Measurements from ENCODE around the gene TMEM200A. TPM values are rescaled to one million over a fixed set of nuclear protein-coding genes. Genes with fewer than 3 reads are reported as not detected.

TMEM200A gene
- total and polyA plus RNA-seq, 2 donors (not counting 1 experiment from before 2014, with no cell fraction given) = 0.13 to 0.37 TPM

DNA sequence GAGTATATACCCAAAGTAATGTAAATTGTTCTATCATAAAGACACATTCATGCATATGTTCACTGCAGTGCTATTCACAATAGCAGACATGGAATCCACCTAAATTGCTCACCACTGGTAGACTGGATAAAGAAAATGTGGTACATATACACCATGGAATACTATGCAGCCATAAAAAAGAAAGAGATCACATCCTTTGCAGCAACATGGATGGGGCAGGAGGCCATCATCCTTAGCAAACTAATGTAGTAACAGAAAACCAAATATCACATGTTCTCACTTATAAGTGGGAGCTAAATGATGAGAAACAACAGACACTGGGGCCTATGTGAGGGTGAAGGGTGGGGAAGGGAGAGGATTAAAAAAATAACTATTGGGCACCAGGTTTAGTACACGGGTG lies 11.5 kb upstream of the TMEM200A start:
- H3K4me2 ChIP-seq (replicated peaks; ENCODE audit: low read depth, low read length, poor library complexity, severe bottlenecking) = no peak overlapping the region
- H3K27me3 ChIP-seq (replicated peaks in 1 of 4; ENCODE audit: control extremely low read depth in 1 of 4, control insufficient read depth in 3 of 4, insufficient read depth in 4 of 4, low read length in 3 of 4) = no peaks in the 10 kb centered on the region
- H3K79me2 ChIP-seq (ENCODE audit: control insufficient read depth, insufficient read depth, low read length) = no peaks in the 10 kb centered on the region
- DNase-seq = no peak
- Mint-ChIP-seq H3K4me1 (no peaks in the 10 kb centered on the region), H3K27me3 (peaks cover 5% of the 10 kb centered on the region), H3K9me3 (ENCODE audit: insufficient read depth) (no peaks in the 10 kb centered on the region), H3K4me3 (no peak overlapping the region), H3K27ac (no peak overlapping the region)
- POLR2A ChIA-PET = no interaction called here
- H3K9ac ChIP-seq (ENCODE audit: low read length) = no peak overlapping the region
- no peaks in the 10 kb centered on the region for H3K4me1 ChIP-seq (ENCODE audit: control insufficient read depth in 2 of 2, insufficient read depth in 2 of 2, low read length in 2 of 2)
- no peaks in the 10 kb centered on the region for H4K20me1 ChIP-seq (ENCODE audit: control insufficient read depth, insufficient read depth, low read length, poor library complexity, severe bottlenecking)
- no peaks in the 10 kb centered on the region for H3K36me3 ChIP-seq (replicated peaks in 1 of 2; ENCODE audit: control extremely low read depth in 1 of 2, control insufficient read depth in 1 of 2, extremely low read depth in 1 of 2, insufficient read depth in 2 of 2, low read length in 1 of 2)
- H3K27ac ChIP-seq (ENCODE audit: low read length in 2 of 2) = no peak overlapping the region
- no peak overlapping the region for H2AFZ ChIP-seq (ENCODE audit: insufficient read depth, low read depth, low read length, poor library complexity, severe bottlenecking)
- intact Hi-C loops (cut with micrococcal nuclease) = no loop called here
- WGBS (ENCODE audit: insufficient coverage) = no CpG with 5 or more reads among the region's 1 CpG
- peaks cover 0 to 3% (median 0%) of the 10 kb centered on the region in 3 donors for H3K9me3 ChIP-seq (ENCODE audit: control extremely low read depth in 1 of 3, control insufficient read depth in 2 of 3, insufficient read depth in 1 of 3, low read length in 2 of 3)
- no peak overlapping the region for H3K4me3 ChIP-seq (ENCODE audit: control extremely low read depth in 1 of 5, extremely low read depth in 1 of 5, insufficient read depth in 1 of 5, low read depth in 2 of 5, low read length in 4 of 5)
- CTCF ChIA-PET = no interaction called here
- ATAC-seq (ENCODE audit: low read depth) = no peak
- TF ChIP-seq CTCF (IDR thresholded peaks at IDR 0.05) (no peak), EZH2 (IDR thresholded peaks at IDR 0.05; ENCODE audit: borderline replicate concordance, insufficient read depth, low read depth, low read length, poor library complexity, severe bottlenecking) (no peak)

DNA sequence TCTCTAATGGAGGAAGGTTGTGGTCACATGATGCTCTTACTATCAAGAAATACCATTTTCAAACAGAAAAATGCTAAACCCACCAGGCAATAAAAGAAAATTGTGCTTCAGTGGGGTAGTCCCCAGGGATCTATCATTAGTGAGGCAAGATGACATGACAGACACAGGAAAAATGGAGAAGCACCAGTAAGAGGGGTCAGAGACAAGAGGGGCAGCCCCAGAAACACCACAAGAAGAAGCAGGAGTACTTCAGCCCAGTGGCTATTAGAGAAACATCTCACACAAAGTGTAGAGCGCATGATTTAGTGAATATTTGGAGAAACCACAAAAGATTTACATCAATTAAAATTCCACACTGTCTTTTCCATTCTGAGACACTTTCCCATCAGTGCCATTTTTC lies 10.2 kb upstream of the TMEM200A start:
- peaks cover 0 to 3% (median 0%) of the 10 kb centered on the region in 3 donors for H3K9me3 ChIP-seq (ENCODE audit: control extremely low read depth in 1 of 3, control insufficient read depth in 2 of 3, insufficient read depth in 1 of 3, low read length in 2 of 3)

More for the DNA sequence above, 10.2 kb upstream of the TMEM200A start:
- DNase-seq (no peak), ATAC-seq (ENCODE audit: low read depth) (no peak)
- Mint-ChIP-seq H3K9me3 (ENCODE audit: insufficient read depth) (peaks cover 4% of the 10 kb centered on the region), H3K4me1 (no peaks in the 10 kb centered on the region), H3K27me3 (peaks cover 9% of the 10 kb centered on the region), H3K27ac (no peak overlapping the region), H3K4me3 (no peak overlapping the region)
- no peak overlapping the region for H3K4me3 ChIP-seq (ENCODE audit: control extremely low read depth in 1 of 5, extremely low read depth in 1 of 5, insufficient read depth in 1 of 5, low read depth in 2 of 5, low read length in 4 of 5)
- TF ChIP-seq EZH2 (IDR thresholded peaks at IDR 0.05; ENCODE audit: borderline replicate concordance, insufficient read depth, low read depth, low read length, poor library complexity, severe bottlenecking) = no peak
- TF ChIP-seq CTCF (IDR thresholded peaks at IDR 0.05) = no peak
- H3K9ac ChIP-seq (ENCODE audit: low read length) = no peak overlapping the region
- POLR2A ChIA-PET = no interaction called here
- H3K4me1 ChIP-seq (ENCODE audit: control insufficient read depth in 2 of 2, insufficient read depth in 2 of 2, low read length in 2 of 2) = no peaks in the 10 kb centered on the region
- 83% methylated on average over 1 of the region's 1 CpG for WGBS (ENCODE audit: insufficient coverage)
- H3K27me3 ChIP-seq (replicated peaks in 1 of 4; ENCODE audit: control extremely low read depth in 1 of 4, control insufficient read depth in 3 of 4, insufficient read depth in 4 of 4, low read length in 3 of 4) = no peaks in the 10 kb centered on the region
- H3K79me2 ChIP-seq (ENCODE audit: control insufficient read depth, insufficient read depth, low read length) = no peaks in the 10 kb centered on the region
- H4K20me1 ChIP-seq (ENCODE audit: control insufficient read depth, insufficient read depth, low read length, poor library complexity, severe bottlenecking) = no peaks in the 10 kb centered on the region
- no peak overlapping the region for H3K4me2 ChIP-seq (replicated peaks; ENCODE audit: low read depth, low read length, poor library complexity, severe bottlenecking)
- CTCF ChIA-PET = no interaction called here
- no peak overlapping the region for H2AFZ ChIP-seq (ENCODE audit: insufficient read depth, low read depth, low read length, poor library complexity, severe bottlenecking)
- no peak overlapping the region for H3K27ac ChIP-seq (ENCODE audit: low read length in 2 of 2)
- intact Hi-C loops (cut with micrococcal nuclease) = no loop called here
- H3K36me3 ChIP-seq (replicated peaks in 1 of 2; ENCODE audit: control extremely low read depth in 1 of 2, control insufficient read depth in 1 of 2, extremely low read depth in 1 of 2, insufficient read depth in 2 of 2, low read length in 1 of 2) = no peaks in the 10 kb centered on the region
